ENCODE measurements around the gene CDK5RAP3.
A peak's percentile ranks its signal among the peaks of the same experiment; 100 is the strongest.

The CDK5RAP3 gene

DNA sequence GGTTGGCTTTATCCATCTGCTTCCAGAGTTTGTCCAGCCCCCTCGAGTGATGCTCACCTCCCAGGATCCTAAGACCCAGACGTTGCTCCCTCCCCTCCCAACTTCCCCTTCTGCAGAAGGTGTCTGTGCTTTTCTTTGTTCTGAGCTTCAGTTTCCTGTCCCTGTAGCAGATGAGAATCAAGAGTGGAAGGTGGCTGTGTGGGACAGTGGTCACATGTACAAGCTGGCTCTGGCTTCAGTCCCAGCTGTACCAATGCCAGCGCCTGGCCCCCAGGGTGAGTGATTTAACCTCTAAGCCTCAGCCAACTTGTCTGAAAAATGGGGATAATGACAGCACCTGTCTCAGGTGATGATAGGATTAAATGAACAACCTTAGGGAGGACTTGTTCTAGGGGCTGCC, 21.0 kb upstream of the CDK5RAP3 start:
- DNase-seq, result no peak

- DNase-seq, result no peak
Measured at GRCh38 chr17:47950448-47950847, 20.5 kb upstream of the CDK5RAP3 start.

DNA sequence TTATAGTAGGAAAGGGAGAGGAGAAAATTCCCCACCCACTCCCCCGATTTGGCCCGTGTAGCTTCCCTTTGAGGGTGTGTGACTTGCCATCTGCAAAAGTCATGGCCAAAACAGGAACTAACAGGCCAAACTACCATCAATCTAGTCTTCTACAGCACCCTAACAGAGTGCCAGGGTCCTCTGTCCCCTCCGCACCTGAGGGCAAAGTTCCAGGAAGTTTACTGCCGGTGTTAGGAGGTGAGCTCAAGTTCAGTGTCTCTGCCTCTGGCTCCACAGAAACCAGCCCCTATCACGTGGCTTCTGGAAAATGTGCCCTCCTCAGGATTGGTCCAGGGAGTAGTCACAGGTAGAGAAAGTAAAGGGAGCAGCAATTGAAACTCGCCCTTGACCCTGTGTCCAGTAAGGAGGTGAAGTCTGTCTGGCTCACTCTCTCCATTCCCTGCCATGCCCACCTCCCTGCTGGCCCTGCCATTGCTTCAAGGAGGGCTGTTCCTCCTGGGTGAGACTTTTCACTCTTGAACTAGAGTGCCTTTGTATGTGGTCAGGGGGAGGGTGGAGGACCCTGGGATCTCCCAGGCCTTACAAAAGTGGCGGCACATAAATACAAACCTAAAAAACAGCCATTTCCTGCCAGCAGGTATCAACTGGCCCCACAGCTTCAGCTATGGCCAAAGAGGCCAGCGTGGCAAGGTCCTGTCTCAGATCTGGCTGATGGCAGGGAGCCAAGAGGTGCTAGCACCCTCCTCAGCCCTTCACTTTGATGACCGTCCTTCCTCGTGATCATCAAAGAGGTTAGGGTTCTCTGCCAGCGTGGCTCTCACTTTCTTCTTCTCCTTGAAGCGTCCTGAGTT, 18.5 kb upstream of the CDK5RAP3 start:
- no peak for DNase-seq

DNA sequence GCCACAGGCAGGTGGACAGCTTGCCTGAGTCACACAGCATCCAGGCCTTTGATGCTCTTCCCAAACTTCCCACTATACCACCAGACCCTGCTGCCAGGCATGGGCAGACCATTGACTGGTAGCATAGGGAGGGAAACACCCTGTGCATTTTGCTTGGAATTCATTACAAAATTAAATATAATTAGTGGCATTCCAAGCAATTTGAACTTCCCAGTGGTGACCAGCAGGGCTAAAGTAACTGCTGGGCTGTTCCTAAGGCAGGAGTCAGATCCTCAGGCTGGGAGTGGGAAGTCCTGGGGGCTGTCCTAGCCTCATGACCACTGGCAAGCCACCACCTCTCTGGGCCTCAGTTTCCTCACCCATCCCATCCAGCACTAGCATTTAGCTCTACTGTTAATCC, 17.0 kb upstream of the CDK5RAP3 start:
- DNase-seq, result no peak

- no peak for DNase-seq
Measured at GRCh38 chr17:47955497-47956461, 15.1 kb upstream of the CDK5RAP3 start.

DNA sequence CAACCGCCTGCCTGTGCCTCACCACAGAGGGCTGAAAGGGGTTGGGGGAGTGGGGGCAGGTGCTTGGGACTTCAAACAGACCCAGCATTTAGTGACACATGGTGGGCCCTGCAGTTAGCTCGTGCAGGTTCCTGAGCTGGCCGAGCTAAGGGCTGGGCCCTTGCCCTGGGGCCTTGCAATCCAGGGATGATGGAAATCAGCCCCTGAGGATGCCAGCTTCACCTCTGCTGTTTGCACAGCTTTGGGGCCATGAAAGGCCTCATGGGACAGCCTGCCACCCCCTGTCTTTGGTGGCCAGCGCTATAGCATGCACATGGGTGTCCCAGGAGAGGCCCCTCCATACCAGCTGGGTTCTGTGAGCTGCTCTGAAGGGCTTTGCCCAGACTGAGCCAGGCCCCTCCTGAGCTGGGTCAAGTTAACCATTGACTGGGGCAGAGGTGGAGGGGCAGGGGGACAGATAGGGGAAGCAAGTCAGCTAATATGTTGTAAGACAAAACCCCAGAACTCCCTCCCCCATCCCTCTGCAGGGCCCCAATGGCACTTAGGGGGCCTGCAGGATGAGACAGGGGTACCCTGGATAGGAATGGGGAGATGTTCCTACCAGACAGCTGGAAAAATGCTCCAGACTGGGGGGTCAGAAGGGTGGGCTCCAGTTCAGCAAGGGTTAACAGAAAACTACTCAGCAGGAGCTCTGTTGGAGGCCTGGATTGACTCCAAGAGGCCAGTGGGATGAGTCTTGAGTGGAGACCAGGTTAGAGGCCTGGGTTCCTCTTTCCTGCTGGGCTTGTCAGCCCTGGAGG, 13.9 kb upstream of the CDK5RAP3 start:
- no peak for DNase-seq

- DNase-seq, result no peak
Measured at GRCh38 chr17:47957591-47958490, 13.1 kb upstream of the CDK5RAP3 start, which contains the start of gene PRR15L. Gene PRR15L (minus strand): TSS chr17:47957883. CDS start chr17:47953234, 4,649 bp downstream.

- no peak for DNase-seq
Measured at GRCh38 chr17:47959825-47960655, 10.9 kb upstream of the CDK5RAP3 start.

DNA sequence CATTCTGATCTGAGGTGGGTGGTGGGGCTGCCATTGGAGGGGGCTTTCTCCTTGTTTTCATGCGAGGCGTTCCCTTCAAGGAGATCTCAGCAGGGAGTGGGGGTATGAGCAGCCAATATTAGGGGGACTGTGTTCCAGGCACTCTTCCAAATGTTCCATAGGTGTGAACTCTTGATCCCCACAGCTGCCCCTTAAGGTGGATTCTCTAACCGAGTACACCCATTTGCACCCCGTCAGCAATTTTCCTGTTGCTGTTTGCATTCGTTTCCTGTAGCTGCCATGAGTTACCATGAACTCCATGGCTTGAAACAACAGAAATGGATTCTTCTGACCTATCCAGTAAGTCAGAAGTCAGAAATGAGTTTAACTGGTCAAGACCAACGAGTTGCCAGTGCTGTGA, 9.5 kb upstream of the CDK5RAP3 start:
- no peak for DNase-seq

DNA sequence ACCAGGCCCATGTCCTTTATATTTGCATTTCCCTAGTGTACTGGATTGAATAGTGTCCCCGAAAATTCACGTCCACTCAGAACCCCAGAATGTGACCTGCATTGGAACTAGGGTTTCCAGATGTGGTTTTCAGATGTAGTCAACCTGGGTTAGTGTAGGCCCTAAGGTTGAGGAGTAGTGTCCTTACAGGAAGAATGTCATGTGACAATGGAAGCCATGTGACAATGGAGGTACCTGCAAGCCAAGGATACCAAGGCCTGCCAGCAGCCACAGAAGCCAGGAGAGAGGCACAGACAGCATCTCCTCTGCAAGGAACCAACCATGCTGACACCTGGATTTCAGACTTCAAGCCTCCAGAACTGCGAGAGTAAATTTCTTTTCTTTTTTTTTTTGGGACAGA, 8.0 kb upstream of the CDK5RAP3 start:
- DNase-seq, result no peak

DNA sequence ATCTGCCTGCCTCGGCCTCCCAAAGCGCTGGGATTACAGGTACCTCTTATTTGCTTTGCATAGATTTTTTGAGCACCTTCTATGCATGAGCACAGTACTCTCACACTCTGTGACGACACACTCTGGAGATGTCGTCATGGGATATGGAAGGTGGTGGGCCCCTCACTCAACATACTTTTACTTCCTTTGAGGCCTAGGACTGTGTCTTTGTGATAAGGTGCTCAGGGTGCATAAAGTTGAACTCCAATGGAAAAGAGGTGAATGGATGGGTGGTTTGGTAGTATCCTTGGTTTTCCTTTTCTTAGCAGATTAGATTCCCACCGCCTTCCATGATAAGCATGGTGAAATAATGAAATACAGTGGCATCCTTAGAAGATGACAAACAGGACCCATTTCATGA, 6.1 kb upstream of the CDK5RAP3 start:
- DNase-seq, result no peak

GRCh38 chr17:47966079-47966519, 4.8 kb upstream of the CDK5RAP3 start:
- no peak for DNase-seq

- DNase-seq, result no peak
Measured at GRCh38 chr17:47967607-47968252, 3.2 kb upstream of the CDK5RAP3 start.

GRCh38 chr17:47968836-47969235, 2.1 kb upstream of the CDK5RAP3 start:
- no peak for DNase-seq

- DNase-seq, result no peak
Measured at GRCh38 chr17:47969930-47970724, 786 bp upstream of the CDK5RAP3 start.

DNA sequence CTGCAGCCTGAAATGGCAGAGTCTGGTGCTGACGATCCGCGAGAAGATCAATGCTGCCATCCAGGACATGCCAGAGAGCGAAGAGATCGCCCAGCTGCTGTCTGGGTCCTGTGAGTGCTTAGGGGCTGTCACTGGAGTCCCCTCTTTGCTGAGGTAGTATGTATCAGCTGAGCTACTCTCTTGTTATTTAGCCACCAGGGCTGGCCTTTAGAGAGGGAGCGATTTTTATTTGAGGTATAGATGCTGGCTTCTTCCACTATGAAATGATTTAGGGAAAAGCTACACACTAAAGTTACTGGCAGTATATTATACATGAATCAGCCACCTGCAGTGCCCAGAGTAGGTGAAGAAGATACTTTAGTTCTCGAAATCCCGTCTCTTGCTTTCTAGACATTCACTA, 2.6 kb downstream of the CDK5RAP3 start:
- DNase-seq, result no peak

DNA sequence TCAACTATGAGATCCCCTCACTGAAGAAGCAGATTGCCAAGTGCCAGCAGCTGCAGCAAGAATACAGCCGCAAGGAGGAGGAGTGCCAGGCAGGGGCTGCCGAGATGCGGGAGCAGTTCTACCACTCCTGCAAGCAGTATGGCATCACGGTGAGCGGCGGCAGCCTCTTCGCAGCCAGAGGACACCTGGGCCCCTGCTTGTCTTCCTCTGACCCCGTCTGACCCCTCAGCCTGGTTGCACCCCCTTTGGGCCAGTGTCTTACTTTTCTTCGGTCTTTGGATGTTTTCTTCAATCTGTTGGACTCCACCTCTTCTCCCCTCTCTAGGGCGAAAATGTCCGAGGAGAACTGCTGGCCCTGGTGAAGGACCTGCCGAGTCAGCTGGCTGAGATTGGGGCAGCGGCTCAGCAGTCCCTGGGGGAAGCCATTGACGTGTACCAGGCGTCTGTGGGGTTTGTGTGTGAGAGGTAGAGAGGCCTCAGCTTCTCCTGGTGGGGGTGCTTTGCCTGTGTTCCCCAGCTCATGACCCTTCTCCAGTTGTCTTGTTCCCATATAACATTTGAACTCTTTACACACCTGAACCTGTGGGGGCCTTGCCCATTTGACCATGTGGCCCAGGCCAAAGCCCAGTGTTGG, 4.4 kb downstream of the CDK5RAP3 start:
- no peak for DNase-seq

GRCh38 chr17:47975823-47976205, 4.9 kb downstream of the CDK5RAP3 start:
- no peak for DNase-seq

- DNase-seq, result peak; percentile 41
Measured at GRCh38 chr17:47978324-47978723, 7.4 kb downstream of the CDK5RAP3 start.

Measured in CD4-positive, alpha-beta T cell treated with Interleukin-15 for 1 hour (primary cell).